HFFc6 (cell line): ENCODE results near the gene MRPL34. TPM values are rescaled to one million over a fixed set of nuclear protein-coding genes. Genes with fewer than 3 reads are reported as not detected.
A peak's percentile ranks its signal among the peaks of the same experiment; 100 is the strongest.

Experiments
- DNase-seq: peaks from one replicate; pipeline ENCODE4 v3.0.0-alpha.2; 2018
- H3K27ac Mint-ChIP-seq: 2 replicates; pipeline ENCODE4 v1.8.0; 2020; ENCODE audit warnings: mild to moderate bottlenecking, mixed read lengths
- H3K27me3 Mint-ChIP-seq: 2 replicates; pipeline ENCODE4 v1.8.0; 2021; ENCODE audit warnings: mild to moderate bottlenecking, moderate library complexity, mixed read lengths; ENCODE audit not compliant: insufficient read depth
- H3K36me3 Mint-ChIP-seq: 2 replicates; pipeline ENCODE4 v1.8.0; 2021; ENCODE audit warnings: low read depth, mixed read lengths
- H3K4me1 Mint-ChIP-seq: 2 replicates; pipeline ENCODE4 v1.8.0; 2020; ENCODE audit warnings: low read depth, mixed read lengths
- H3K4me3 Mint-ChIP-seq: 2 replicates; pipeline ENCODE4 v1.8.0; 2020; ENCODE audit warnings: mild to moderate bottlenecking, moderate library complexity, mixed read lengths
- H3K9me3 Mint-ChIP-seq: 2 replicates; pipeline ENCODE4 v1.8.0; 2020; ENCODE audit warnings: mild to moderate bottlenecking, mixed read lengths
- total RNA-seq, 6 experiments: library from RNA; stranded (reverse); fragmentation: NEBNext Ultra II Directional; extraction: Animal tissue kit (Norgen Biotek cat#: 25700); gene quantifications; 2 replicates in 1 of 6; 3 replicates in 5 of 6; pipeline ENCODE4 v1.2.3, GENCODE V29; 2021
- TF ChIP-seq, protein P1 (sequence below): fragments of 200-600 bp; sonication (generic); IDR thresholded peaks from 2 replicates; pipeline ENCODE4 v1.5.0; 2021; ENCODE audit warnings: antibody characterized with exemption, mild to moderate bottlenecking

Gene MRPL34
- total RNA-seq, 6 experiments from 2014 or later, result 43.1 to 56.7 (median 50.4) TPM

DNA sequence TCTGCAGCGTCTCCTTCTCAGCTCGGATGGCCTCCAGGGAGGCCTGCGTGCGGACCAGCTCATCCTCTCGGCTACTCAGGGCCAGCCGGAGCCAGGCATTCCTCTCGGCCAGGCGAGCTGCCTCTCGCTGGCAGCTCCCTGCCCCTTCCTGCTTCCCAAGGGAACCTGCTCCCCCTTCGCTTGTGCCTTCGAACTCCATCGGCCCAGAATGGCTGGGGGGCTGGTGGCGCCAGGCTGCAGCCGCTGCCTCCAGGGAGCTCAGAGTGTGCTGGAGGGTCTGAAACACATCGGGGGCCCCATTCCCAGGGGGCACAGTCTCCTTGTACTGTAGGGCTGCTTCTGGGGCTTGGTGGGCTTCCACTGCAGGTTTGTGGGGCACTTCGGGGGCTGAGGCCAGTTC lies 43.1 kb upstream of the MRPL34 start:
- H3K4me1 Mint-ChIP-seq, result peaks cover 12% of the 10 kb centered on the region
- H3K36me3 Mint-ChIP-seq, result peaks cover 11% of the 10 kb centered on the region
- no peak overlapping the region for H3K27ac Mint-ChIP-seq
- no peak overlapping the region for H3K4me3 Mint-ChIP-seq
- TF ChIP-seq, protein P1, sequence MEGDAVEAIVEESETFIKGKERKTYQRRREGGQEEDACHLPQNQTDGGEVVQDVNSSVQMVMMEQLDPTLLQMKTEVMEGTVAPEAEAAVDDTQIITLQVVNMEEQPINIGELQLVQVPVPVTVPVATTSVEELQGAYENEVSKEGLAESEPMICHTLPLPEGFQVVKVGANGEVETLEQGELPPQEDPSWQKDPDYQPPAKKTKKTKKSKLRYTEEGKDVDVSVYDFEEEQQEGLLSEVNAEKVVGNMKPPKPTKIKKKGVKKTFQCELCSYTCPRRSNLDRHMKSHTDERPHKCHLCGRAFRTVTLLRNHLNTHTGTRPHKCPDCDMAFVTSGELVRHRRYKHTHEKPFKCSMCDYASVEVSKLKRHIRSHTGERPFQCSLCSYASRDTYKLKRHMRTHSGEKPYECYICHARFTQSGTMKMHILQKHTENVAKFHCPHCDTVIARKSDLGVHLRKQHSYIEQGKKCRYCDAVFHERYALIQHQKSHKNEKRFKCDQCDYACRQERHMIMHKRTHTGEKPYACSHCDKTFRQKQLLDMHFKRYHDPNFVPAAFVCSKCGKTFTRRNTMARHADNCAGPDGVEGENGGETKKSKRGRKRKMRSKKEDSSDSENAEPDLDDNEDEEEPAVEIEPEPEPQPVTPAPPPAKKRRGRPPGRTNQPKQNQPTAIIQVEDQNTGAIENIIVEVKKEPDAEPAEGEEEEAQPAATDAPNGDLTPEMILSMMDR, result no peak
- peaks cover 9% of the 10 kb centered on the region; the same call in 1 of the 2 replicates for H3K9me3 Mint-ChIP-seq
- peaks cover 10% of the 10 kb centered on the region for H3K27me3 Mint-ChIP-seq
- DNase-seq, result no peak

DNA sequence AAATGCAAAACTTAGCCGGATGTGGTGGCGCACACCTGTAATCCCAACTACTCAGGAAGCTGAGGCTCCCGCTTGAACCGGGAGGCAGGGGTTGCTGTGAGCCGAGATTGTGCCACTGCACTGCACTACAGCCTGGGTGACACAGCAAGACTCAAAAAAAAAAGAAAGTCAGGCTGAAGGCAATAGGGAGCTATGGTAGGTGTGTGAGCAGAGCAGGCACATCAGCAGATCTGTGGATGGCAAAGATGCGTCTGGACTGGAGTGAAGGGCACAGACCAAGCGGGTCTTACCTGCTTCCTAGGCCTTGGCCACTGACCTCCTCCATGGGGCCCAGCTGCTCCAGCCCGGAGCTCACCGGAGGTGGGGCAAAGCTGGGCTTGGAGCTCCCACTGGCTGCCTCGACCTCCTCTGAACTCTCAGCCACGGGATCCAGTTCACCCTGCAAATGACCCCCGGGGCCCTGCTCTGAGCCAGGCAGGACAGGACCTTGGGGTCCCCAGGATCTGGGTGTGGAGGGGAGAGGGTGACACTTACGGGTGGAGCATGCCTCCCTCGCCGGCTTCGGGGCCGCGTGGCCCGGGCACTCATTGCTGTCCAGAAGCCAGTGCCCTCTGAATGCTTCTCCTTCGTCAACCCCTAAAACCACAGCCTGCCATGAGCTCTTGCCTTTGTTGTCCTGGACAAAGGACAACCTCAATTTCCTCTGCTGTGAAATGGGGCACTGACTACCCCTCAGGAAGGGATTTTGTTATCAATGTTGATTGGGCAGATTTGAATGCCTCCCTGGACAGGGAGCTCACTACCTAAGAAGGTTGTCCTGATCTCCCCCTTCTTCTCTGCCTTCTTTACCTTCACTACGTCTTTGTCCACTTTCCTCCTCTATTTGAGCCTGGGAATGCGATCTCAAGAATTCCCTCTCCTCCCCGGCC lies 41.7 kb upstream of the MRPL34 start:
- no peak for DNase-seq
- Mint-ChIP-seq H3K27ac (no peak overlapping the region), H3K27me3 (peaks cover 10% of the 10 kb centered on the region), H3K4me3 (no peak overlapping the region), H3K9me3 (peaks cover 9% of the 10 kb centered on the region; the same call in 1 of the 2 replicates), H3K4me1 (peaks cover 21% of the 10 kb centered on the region), H3K36me3 (peaks cover 11% of the 10 kb centered on the region)
- TF ChIP-seq, protein P1, result no peak

DNA sequence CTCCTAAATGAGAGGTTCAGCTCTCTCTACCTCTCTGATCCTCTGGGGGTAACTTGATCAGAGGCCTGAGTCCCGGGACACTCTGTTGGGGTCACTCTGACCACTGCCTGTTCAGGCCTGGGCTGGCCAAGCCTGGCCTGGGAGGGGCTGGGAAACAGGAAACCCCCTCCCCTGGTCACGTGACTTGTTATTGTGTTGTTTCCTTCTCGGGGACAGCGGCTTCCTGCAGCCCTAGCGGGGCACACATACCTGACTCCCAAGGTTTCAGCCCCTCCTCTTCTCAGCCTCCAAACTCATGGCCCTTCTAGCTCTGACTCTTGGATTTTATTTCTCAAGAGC lies 41.1 kb upstream of the MRPL34 start, which contains the start of gene USHBP1:
TSS of gene USHBP1 (minus strand) at position 105 of the 339 bp plus-strand sequence. CDS start 446 bp downstream, outside the sequence.
- no peak for DNase-seq
- peaks cover 8% of the 10 kb centered on the region for H3K27me3 Mint-ChIP-seq
- TF ChIP-seq, protein P1, result no peak
- H3K4me1 Mint-ChIP-seq, result peaks cover 21% of the 10 kb centered on the region
- no peak within 1 kb of the TSS for H3K27ac Mint-ChIP-seq
- H3K9me3 Mint-ChIP-seq, result peaks cover 9% of the 10 kb centered on the region; the same call in 1 of the 2 replicates
- peaks cover 8% of the 10 kb centered on the region for H3K36me3 Mint-ChIP-seq
- H3K4me3 Mint-ChIP-seq, result no peak within 1 kb of the TSS

DNA sequence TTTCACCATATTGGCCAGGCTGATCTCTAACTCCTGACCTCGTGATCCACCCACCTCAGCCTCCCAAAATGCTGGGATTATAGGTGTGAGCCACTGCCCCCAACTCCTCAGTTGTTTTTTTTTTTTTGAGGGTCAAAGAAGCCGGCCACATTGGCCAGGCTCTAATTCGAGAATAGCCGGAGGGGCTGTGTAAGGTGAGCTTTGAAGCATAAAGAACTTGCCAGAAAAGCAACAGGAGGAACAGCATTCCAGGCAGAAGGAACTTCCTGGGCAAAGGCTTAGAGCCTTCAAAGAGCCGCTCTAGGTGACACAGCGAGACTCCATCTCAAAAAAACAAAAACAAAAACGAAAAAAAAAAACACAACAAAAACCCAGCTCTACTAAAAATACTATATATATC lies 39.6 kb upstream of the MRPL34 start:
- TF ChIP-seq, protein P1, result no peak
- no peak for DNase-seq
- Mint-ChIP-seq H3K27ac (no peak overlapping the region), H3K4me3 (no peak overlapping the region), H3K36me3 (peaks cover 12% of the 10 kb centered on the region), H3K9me3 (peaks cover 4% of the 10 kb centered on the region; the same call in 1 of the 2 replicates), H3K27me3 (peaks cover 5% of the 10 kb centered on the region), H3K4me1 (peaks cover 16% of the 10 kb centered on the region)

DNA sequence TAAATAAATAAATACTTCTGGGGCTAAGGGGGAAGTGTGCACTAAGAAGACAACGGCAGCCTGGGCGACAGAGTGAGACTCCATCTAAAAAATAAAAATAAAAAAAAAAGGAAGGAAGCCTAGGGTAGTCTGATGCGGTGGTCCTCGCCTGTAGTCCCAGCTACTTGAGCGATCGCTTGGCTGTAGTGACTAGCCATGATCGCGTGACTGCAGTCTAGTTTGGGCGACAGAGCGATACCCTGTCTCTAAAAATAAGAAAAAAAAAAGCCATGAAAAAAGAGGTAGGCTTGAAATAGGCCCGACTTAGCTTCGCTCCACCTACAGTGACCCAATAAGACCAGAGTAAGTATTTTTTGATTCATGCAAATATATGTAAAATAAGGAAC lies 39.1 kb upstream of the MRPL34 start:
- peak overlapping the region; percentile 91; the same call in 1 of the 2 replicates for H3K27ac Mint-ChIP-seq

More for the DNA sequence above, 39.1 kb upstream of the MRPL34 start:
- peak overlapping the region; percentile 96; the same call in 1 of the 2 replicates for H3K4me3 Mint-ChIP-seq
- peaks cover 4% of the 10 kb centered on the region; the same call in 1 of the 2 replicates for H3K9me3 Mint-ChIP-seq
- peaks cover 12% of the 10 kb centered on the region for H3K36me3 Mint-ChIP-seq
- TF ChIP-seq, protein P1, result no peak
- peaks cover 15% of the 10 kb centered on the region for H3K4me1 Mint-ChIP-seq
- no peak for DNase-seq
- peaks cover 4% of the 10 kb centered on the region for H3K27me3 Mint-ChIP-seq
